Esophagus muscularis mucosa (tissue), 4 donors: Measurements from ENCODE around the gene ENDOU. TPM values are rescaled to one million over a fixed set of nuclear protein-coding genes. Genes with fewer than 3 reads are reported as not detected.

Experiments used
- DNase-seq: peaks from one replicate; pipeline ENCODE4 v3.0.0-alpha.2; 2017; ENCODE audit errors: extremely low spot score
- H3K27ac ChIP-seq, 4 donors: fragments of 200-600 bp; sonication (generic); replicated peaks in 1 of 4; 1 replicate in 3 of 4; 2 replicates in 1 of 4; pipeline ENCODE4 v1.5.1; 2016 to 2019; ENCODE audit warnings: mild to moderate bottlenecking in 1 of 4
- H3K27me3 ChIP-seq, 4 donors: fragments of 200-600 bp; sonication (generic); one replicate each; pipeline versions ENCODE4 v1.5.1 to v1.6.0; 2016 to 2019
- H3K36me3 ChIP-seq, 4 donors: fragments of 200-600 bp; sonication (generic); one replicate each; pipeline ENCODE4 v1.5.1; 2016 to 2019
- H3K4me1 ChIP-seq, 4 donors: fragments of 200-600 bp; sonication (generic); one replicate each; pipeline ENCODE4 v1.5.1; 2016 to 2019
- H3K4me3 ChIP-seq, 4 donors: fragments of 200-600 bp; sonication (generic); 1 replicate in 2 of 4; 2 replicates in 2 of 4; pipeline ENCODE4 v1.5.1; 2016 to 2019; ENCODE audit warnings: mild to moderate bottlenecking in 4 of 4, moderate library complexity in 1 of 4
- H3K9me3 ChIP-seq, 4 donors: fragments of 200-600 bp; sonication (generic); 1 replicate in 3 of 4; 2 replicates in 1 of 4; pipeline ENCODE4 v1.5.1; 2016 to 2019
- CTCF ChIP-seq, 3 experiments: fragments of 200-600 bp in 2 of 3; fragments of 450-650 bp in 1 of 3; sonication (generic) in 2 of 3; IDR thresholded peaks; one replicate each; pipeline ENCODE4 v1.5.1; 2017 to 2019; ENCODE audit warnings: antibody characterized with exemption in 3 of 3, mild to moderate bottlenecking in 2 of 3, moderate library complexity in 1 of 3
- EP300 ChIP-seq: sonication (generic); formaldehyde crosslinking; IDR thresholded peaks from one replicate; pipeline ENCODE4 v1.6.1; 2017; ENCODE audit warnings: antibody characterized with exemption
- POLR2A ChIP-seq: fragments of 450-650 bp; IDR thresholded peaks from one replicate; pipeline ENCODE4 v1.6.1; 2017; ENCODE audit warnings: antibody characterized with exemption, moderate library complexity, mild to moderate bottlenecking, low read depth
- POLR2AphosphoS5 ChIP-seq, 2 donors: sonication (generic); formaldehyde crosslinking; IDR thresholded peaks; one replicate each; pipeline ENCODE4 v1.6.1; 2017; ENCODE audit warnings: antibody characterized with exemption in 2 of 2
- WGBS: methylation state at CpG from one replicate; pipeline ENCODE4 v1.1.5; 2018; 5-methylcytosine and 5-hydroxymethylcytosine counted together
- intact Hi-C: fragments of 100-400 bp; cut with DNase I; formaldehyde crosslinking; loops from one replicate; pipeline ENCODE4 v1.15.1; 2023
- total RNA-seq, 4 donors: library from RNA; depleted of rRNA; stranded (reverse); fragments of >200 nt; gene quantifications; one replicate each; pipeline versions ENCODE4 v1.1.0 to v1.2.1, GENCODE V29; 2016

Gene ENDOU
- total RNA-seq, 4 donors from 2014 or later: 0.39 to 2.0 TPM; not detected in 2

- H3K27me3 ChIP-seq: no peaks in the 10 kb centered on the region
- DNase-seq: no peak
- intact Hi-C loops: loop anchor here (5.0 kb wide), 1 partner anchor 36 kb away; no protein-coding TSS in a partner anchor
- WGBS: 35% methylated on average over 4 of the region's 4 CpGs
- no peaks in the 10 kb centered on the region for H3K9me3 ChIP-seq
- H3K4me1 ChIP-seq: peaks cover 50 to 58% (median 56%) of the 10 kb centered on the region in 4 donors
- H3K4me3 ChIP-seq: no peak overlapping the region
- peaks cover 0 to 24% (median 0%) of the 10 kb centered on the region in 4 donors for H3K36me3 ChIP-seq
- TF ChIP-seq EP300 (no peak), CTCF (IDR thresholded peaks at IDR 0.05) (no peak), POLR2AphosphoS5 (IDR thresholded peaks at IDR 0.05) (peak in 1 of 2 donors; percentile 15)
- peak overlapping the region in 2 of 4 donors; percentile 28 to 64 for H3K27ac ChIP-seq
These were observed 16.0 kb upstream of the ENDOU start for GRCh38 chr12:47741340-47741703.

- TF ChIP-seq EP300 (no peak), CTCF (IDR thresholded peaks at IDR 0.05) (no peak), POLR2A (no peak), POLR2AphosphoS5 (IDR thresholded peaks at IDR 0.05) (no peak)
- peak overlapping the region in 1 of 4 donors; percentile 6 for H3K4me3 ChIP-seq
- 86% methylated on average over 5 of the region's 21 CpGs for WGBS
- H3K36me3 ChIP-seq: peaks cover 0 to 18% (median 0%) of the 10 kb centered on the region in 4 donors
- H3K4me1 ChIP-seq: peaks cover 55 to 63% (median 61%) of the 10 kb centered on the region in 4 donors
- intact Hi-C loops: loop anchor here (5.0 kb wide), 1 partner anchor 37 kb away; no protein-coding TSS in a partner anchor
- no peaks in the 10 kb centered on the region for H3K9me3 ChIP-seq
- no peaks in the 10 kb centered on the region for H3K27me3 ChIP-seq
- no peak for DNase-seq
- peak overlapping the region; percentile 26 to 64 (median 34) for H3K27ac ChIP-seq
These were observed 15.5 kb upstream of the ENDOU start for GRCh38 chr12:47740606-47741339.

- Histone ChIP-seq H3K4me1 (peaks cover 63 to 71% (median 69%) of the 10 kb centered on the region in 4 donors), H3K36me3 (peaks cover 0 to 13% (median 0%) of the 10 kb centered on the region in 4 donors), H3K27me3 (no peaks in the 10 kb centered on the region), H3K9me3 (no peaks in the 10 kb centered on the region), H3K27ac (peak overlapping the region in 3 of 4 donors; percentile 26 to 64 (median 40)), H3K4me3 (no peak overlapping the region)
- WGBS: 84% methylated on average over 3 of the region's 12 CpGs
- DNase-seq: no peak
- no peak for TF ChIP-seq EP300
- TF ChIP-seq CTCF (IDR thresholded peaks at IDR 0.05): no peak
- no peak for TF ChIP-seq POLR2A
- peak in 1 of 2 donors; percentile 20 for TF ChIP-seq POLR2AphosphoS5 (IDR thresholded peaks at IDR 0.05)
- intact Hi-C loops: loop anchor here (5.0 kb wide), 1 partner anchor 37 kb away; no protein-coding TSS in a partner anchor
These were observed 14.7 kb upstream of the ENDOU start for GRCh38 chr12:47739979-47740378.

- intact Hi-C loops: no loop called here
- Histone ChIP-seq H3K4me3 (no peak overlapping the region), H3K4me1 (peaks cover 70 to 78% (median 76%) of the 10 kb centered on the region in 4 donors), H3K27ac (peak overlapping the region; percentile 77 to 86 (median 82)), H3K9me3 (no peaks in the 10 kb centered on the region), H3K36me3 (peaks cover 0 to 13% (median 0%) of the 10 kb centered on the region in 4 donors), H3K27me3 (no peaks in the 10 kb centered on the region)
- no peak for DNase-seq
- TF ChIP-seq EP300 (no peak), POLR2A (no peak), CTCF (IDR thresholded peaks at IDR 0.05) (no peak), POLR2AphosphoS5 (IDR thresholded peaks at IDR 0.05) (no peak)
- 93% methylated on average over 3 of the region's 3 CpGs for WGBS
These were observed 14.0 kb upstream of the ENDOU start for GRCh38 chr12:47739297-47739696.
